ENCODE data around the gene MTA1.

MTA1 gene

DNA sequence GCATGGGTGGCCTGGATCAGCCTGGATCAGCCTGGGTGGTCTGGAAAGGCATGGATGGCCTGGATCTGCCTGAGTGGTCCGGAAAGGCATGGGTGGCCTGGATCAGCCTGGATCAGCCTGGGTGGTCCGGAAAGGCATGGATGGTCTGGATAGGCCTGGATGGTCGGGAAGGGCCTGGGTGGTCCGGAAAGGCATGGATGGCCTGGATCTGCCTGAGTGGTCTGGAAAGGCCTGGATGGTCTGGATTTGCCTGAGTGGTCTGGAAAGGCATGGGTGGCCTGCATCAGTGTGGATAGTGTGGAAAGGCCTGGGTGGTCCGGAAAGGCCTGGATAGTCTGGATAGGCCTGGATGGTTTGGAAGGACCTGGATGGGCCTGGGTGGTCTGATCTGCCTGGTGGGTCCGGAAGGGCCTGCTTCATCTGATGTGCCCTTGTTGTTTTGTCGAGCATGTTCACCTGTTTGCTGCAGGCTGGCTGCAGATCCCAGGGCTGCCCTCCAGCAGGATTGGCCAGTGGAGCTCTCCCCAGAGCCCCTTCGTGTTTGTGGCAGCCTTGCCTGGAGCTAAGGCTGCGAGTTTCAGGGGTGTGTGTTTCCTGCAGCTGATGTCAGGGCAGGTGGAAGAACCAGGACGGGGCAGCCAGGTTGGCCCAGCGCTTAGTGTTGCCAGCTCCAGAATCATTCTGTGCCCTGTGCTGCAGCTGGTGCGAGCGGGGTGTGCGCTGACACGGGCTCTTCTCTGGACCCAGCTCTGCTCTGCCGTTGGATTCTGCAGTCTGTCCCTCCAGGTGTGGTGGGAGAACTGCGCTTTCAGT, 40.5 kb upstream of the MTA1 start:
- no peaks in the 10 kb centered on the region for H3K9me2 ChIP-seq (replicated peaks; ENCODE audit: insufficient read depth, low read length)
- no peak for TF ChIP-seq EZH2 (optimal IDR thresholded peaks at IDR 0.05; ENCODE audit: low read depth, low read length)
- TF ChIP-seq, protein P1, sequence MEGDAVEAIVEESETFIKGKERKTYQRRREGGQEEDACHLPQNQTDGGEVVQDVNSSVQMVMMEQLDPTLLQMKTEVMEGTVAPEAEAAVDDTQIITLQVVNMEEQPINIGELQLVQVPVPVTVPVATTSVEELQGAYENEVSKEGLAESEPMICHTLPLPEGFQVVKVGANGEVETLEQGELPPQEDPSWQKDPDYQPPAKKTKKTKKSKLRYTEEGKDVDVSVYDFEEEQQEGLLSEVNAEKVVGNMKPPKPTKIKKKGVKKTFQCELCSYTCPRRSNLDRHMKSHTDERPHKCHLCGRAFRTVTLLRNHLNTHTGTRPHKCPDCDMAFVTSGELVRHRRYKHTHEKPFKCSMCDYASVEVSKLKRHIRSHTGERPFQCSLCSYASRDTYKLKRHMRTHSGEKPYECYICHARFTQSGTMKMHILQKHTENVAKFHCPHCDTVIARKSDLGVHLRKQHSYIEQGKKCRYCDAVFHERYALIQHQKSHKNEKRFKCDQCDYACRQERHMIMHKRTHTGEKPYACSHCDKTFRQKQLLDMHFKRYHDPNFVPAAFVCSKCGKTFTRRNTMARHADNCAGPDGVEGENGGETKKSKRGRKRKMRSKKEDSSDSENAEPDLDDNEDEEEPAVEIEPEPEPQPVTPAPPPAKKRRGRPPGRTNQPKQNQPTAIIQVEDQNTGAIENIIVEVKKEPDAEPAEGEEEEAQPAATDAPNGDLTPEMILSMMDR (IDR thresholded peaks at IDR 0.05; ENCODE audit: low read length): no peak
- H3K4me1 ChIP-seq (ENCODE audit: low read length): no peaks in the 10 kb centered on the region
- H2AFZ ChIP-seq (ENCODE audit: low read length): no peak overlapping the region
- H3K9ac ChIP-seq (ENCODE audit: low read length): no peak overlapping the region
- H3K4me3 ChIP-seq (ENCODE audit: low read length): no peak overlapping the region
- H3K36me3 ChIP-seq (replicated peaks; ENCODE audit: insufficient read depth, low read length): no peaks in the 10 kb centered on the region
- H3K4me2 ChIP-seq (ENCODE audit: low read depth, low read length): no peak overlapping the region
- no peak overlapping the region for H3K27ac ChIP-seq (ENCODE audit: low read length)
- DNase-seq: no peak
- H4K20me1 ChIP-seq (ENCODE audit: insufficient read depth, low read length): no peaks in the 10 kb centered on the region
- no peaks in the 10 kb centered on the region for H3K9me3 ChIP-seq (replicated peaks; ENCODE audit: insufficient read depth, low read length)
- no peaks in the 10 kb centered on the region for H3K79me2 ChIP-seq (ENCODE audit: low read length)
- no peaks in the 10 kb centered on the region for H3F3A ChIP-seq (ENCODE audit: insufficient read depth, low read length)
- H3K27me3 ChIP-seq (replicated peaks; ENCODE audit: insufficient read depth, low read length): no peaks in the 10 kb centered on the region

DNA sequence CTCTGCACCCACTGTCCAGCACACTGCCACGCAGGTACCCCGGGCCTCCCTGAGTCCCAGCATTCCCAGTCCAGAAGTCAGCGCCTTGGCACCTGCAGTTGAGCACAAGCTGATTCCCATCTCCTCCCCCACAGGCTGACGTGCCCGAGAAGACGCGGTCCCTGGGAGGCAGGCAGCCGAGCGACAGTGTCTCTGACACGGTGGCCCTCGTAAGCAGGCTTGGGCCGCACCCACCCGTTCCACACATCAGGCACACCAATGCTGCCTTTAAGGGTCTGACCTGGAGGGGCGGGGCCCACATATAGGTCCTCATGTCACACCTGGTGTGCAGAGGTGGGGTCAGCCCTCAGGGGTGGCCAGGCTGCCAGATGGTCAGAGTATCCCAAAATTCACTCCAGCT, 39.7 kb upstream of the MTA1 start:
- TF ChIP-seq EZH2phosphoT487 (IDR thresholded peaks at IDR 0.05; ENCODE audit: low read length): no peak
- no peak for TF ChIP-seq EZH2 (optimal IDR thresholded peaks at IDR 0.05; ENCODE audit: low read depth, low read length)
- TF ChIP-seq, protein P1 (IDR thresholded peaks at IDR 0.05; ENCODE audit: low read length): no peak
- H3K27ac ChIP-seq (ENCODE audit: low read length): no peak overlapping the region

DNA sequence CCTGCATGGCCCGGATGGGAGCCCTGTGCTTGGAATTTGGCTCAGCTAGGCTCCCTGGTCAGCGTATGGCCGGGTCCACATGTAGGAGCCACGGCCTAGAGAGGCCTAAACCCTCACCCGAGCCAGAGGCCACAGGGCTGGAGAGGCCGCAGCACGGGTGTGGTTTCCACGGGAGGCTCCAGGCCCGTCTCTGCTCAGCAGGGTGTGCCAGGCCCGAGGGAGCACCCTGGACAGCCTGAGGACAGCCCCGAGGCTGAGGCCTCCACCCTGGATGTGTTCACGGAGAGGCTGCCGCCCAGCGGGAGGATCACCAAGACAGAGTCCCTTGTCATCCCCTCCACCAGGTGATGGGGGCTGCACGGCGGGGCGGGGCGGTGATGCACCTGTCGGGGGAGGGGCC, 38.9 kb upstream of the MTA1 start:
- no peak for DNase-seq
- no peaks in the 10 kb centered on the region for H3F3A ChIP-seq (ENCODE audit: insufficient read depth, low read length)
- no peak overlapping the region for H3K4me2 ChIP-seq (ENCODE audit: low read depth, low read length)
- H3K79me2 ChIP-seq (ENCODE audit: low read length): no peaks in the 10 kb centered on the region
- no peaks in the 10 kb centered on the region for H4K20me1 ChIP-seq (ENCODE audit: insufficient read depth, low read length)
- TF ChIP-seq, protein P1 (IDR thresholded peaks at IDR 0.05; ENCODE audit: low read length): no peak
- TF ChIP-seq EZH2phosphoT487 (IDR thresholded peaks at IDR 0.05; ENCODE audit: low read length) (no peak), EZH2 (optimal IDR thresholded peaks at IDR 0.05; ENCODE audit: low read depth, low read length) (no peak)
- H3K36me3 ChIP-seq (replicated peaks; ENCODE audit: insufficient read depth, low read length): no peaks in the 10 kb centered on the region
- H3K9me2 ChIP-seq (replicated peaks; ENCODE audit: insufficient read depth, low read length): no peaks in the 10 kb centered on the region
- H3K9me3 ChIP-seq (replicated peaks; ENCODE audit: insufficient read depth, low read length): no peaks in the 10 kb centered on the region
- no peaks in the 10 kb centered on the region for H3K4me1 ChIP-seq (ENCODE audit: low read length)
- no peak overlapping the region for H2AFZ ChIP-seq (ENCODE audit: low read length)
- no peaks in the 10 kb centered on the region for H3K27me3 ChIP-seq (replicated peaks; ENCODE audit: insufficient read depth, low read length)
- H3K27ac ChIP-seq (ENCODE audit: low read length): no peak overlapping the region
- H3K9ac ChIP-seq (ENCODE audit: low read length): no peak overlapping the region
- H3K4me3 ChIP-seq (ENCODE audit: low read length): no peak overlapping the region

More for the DNA sequence above, 39.7 kb upstream of the MTA1 start:
- H3F3A ChIP-seq (ENCODE audit: insufficient read depth, low read length): no peaks in the 10 kb centered on the region
- H3K36me3 ChIP-seq (replicated peaks; ENCODE audit: insufficient read depth, low read length): no peaks in the 10 kb centered on the region
- no peaks in the 10 kb centered on the region for H3K79me2 ChIP-seq (ENCODE audit: low read length)
- no peak overlapping the region for H3K9ac ChIP-seq (ENCODE audit: low read length)
- DNase-seq: no peak
- H3K4me1 ChIP-seq (ENCODE audit: low read length): no peaks in the 10 kb centered on the region
- H3K9me3 ChIP-seq (replicated peaks; ENCODE audit: insufficient read depth, low read length): no peaks in the 10 kb centered on the region
- no peak overlapping the region for H2AFZ ChIP-seq (ENCODE audit: low read length)
- no peak overlapping the region for H3K4me3 ChIP-seq (ENCODE audit: low read length)
- no peaks in the 10 kb centered on the region for H3K27me3 ChIP-seq (replicated peaks; ENCODE audit: insufficient read depth, low read length)
- H3K9me2 ChIP-seq (replicated peaks; ENCODE audit: insufficient read depth, low read length): no peaks in the 10 kb centered on the region
- no peaks in the 10 kb centered on the region for H4K20me1 ChIP-seq (ENCODE audit: insufficient read depth, low read length)
- H3K4me2 ChIP-seq (ENCODE audit: low read depth, low read length): no peak overlapping the region

Measured in MM.1S (cell line).